HG03103 (cell line): ENCODE data around the gene RUFY4.
"Not testable (repeated sequence)": the region's sequence is repeated elsewhere in the genome, so short reads cannot be mapped to it uniquely, and the experiment has no call there.

Experiments used
- ATAC-seq: cut with Tn5 transposase; IDR thresholded peaks from one replicate; pipeline ENCODE4 v1.9.1; 2021; ENCODE audit warnings: low read depth; ENCODE audit not compliant: unreplicated experiment

Gene RUFY4

GRCh38 chr2:218081063-218081462 lies 12.0 kb downstream of the RUFY4 start:
- ATAC-seq, result peak; percentile 90

GRCh38 chr2:218081695-218082094 lies 12.6 kb downstream of the RUFY4 start:
- ATAC-seq, result no peak

- ATAC-seq, result no peak
These were observed 13.7 kb downstream of the RUFY4 start for GRCh38 chr2:218082586-218083351.

- ATAC-seq, result no peak
These were observed 14.3 kb downstream of the RUFY4 start for GRCh38 chr2:218083352-218083676.

DNA sequence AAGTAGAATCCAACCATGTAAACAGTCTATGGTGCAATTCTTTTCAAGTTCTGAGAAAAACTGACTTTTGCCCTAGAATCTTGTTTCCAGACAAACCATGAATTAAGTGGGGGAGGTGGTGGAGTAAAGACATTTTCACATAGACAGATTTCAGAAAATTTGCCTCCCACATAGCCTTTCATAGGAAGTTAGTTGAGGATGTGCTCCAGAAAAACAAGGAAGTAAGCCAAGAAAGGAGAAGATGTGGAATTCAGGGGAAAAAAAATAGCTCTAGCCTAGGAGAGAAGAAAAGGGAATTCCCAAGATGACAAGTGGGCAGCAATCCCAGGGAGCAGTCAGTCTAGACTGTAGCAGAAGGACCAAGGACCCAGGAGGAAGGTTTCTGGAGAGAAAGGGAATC lies 17.4 kb downstream of the RUFY4 start:
- no peak for ATAC-seq

DNA sequence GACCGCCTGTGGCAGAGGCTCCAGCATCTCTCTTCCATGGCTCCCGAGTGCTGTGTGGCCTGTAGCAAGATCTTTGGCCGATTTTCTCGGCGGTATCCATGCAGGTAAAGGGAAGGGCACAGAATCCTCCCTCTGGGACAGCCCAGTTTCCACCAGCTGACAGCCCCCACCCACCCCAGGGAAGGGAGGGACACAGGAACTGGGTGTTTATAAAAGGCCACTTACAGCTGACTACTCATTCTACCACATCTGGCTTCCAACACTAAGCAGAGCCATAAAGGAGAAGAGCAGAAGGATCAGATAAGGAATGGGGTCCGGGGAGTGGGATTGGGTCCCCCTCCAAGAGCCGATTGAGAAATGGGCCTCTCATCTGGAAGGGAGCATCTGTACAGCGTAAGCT lies 20.2 kb downstream of the RUFY4 start:
- no peak for ATAC-seq

DNA sequence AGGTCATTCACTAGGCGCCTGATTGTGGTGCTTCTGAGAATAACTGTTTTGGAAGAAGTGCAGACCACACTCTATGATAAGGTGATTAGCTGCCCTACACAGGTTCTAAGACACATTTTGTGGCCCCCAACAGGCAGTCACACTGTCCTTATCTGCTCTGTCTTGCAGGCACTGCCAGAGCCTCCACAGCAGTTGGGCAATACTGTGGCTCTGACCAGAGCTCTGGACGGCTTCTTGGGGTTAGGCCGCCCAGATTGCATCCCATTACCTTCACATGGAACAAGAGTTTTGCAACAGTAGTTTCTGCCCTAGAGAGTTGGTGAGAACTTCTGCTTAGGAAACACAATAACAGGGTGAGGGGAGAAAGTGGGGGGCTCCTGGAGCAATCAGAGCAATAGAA lies 22.7 kb downstream of the RUFY4 start:
- ATAC-seq, result no peak

DNA sequence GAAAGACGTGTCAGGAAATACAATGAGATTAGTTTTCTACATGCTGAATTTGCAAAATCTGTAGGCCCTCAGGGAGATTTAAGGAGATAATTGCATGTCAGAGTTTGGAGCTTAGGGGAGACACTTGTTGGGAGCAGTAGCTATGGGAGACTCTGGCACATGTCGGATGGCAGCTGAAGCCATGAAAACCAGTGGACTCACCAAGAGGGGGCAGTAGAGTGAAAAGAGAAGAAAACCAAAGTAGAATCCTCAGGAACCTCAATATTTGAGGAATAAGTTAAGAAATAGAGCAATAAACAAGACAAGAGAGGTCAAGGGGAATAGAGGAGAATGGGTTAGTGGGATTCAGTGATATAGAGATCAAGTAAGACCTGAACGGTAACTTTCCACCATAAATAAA lies 24.8 kb downstream of the RUFY4 start:
- no peak for ATAC-seq

DNA sequence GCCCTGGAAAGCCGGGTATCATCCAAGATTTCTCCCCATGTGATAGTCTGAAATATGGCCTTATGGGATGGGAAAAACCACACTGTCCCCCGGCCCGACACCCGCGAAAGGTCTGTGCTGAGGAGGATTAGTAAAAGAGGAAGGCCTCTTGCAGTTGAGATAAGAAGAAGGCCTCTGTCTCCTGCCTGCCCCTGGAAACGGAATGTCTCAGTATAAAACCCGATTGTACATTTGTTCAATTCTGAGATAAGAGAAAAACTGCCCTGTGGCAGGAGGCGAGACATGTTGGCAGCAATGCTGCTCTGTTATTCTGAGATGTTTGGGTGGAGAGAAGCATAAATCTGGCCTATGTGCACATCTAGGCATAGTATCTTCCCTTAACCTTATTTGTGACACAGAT lies 26.8 kb downstream of the RUFY4 start:
- no peak for ATAC-seq

- no peak for ATAC-seq
These were observed 28.9 kb downstream of the RUFY4 start for GRCh38 chr2:218097975-218098374.

DNA sequence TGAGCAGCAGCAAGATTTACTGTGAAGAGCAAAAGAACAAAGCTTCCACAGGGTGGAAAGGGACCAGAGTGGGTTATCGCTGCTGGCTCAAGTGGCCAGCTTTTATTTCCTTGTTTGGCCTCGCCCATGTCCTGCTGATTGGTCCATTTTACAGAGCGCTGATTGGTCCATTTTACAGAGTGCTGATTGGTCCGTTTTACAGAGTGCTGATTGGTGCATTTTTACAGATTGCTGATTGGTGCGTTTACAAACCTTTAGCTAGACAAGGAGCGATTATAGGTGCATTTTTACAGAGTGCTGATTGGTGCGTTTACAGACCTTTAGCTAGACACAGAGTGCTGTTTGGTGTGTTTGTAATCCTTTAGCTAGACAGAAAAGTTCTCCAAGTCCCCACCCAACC lies 39.8 kb downstream of the RUFY4 start:
- not testable (repeated sequence) for ATAC-seq

DNA sequence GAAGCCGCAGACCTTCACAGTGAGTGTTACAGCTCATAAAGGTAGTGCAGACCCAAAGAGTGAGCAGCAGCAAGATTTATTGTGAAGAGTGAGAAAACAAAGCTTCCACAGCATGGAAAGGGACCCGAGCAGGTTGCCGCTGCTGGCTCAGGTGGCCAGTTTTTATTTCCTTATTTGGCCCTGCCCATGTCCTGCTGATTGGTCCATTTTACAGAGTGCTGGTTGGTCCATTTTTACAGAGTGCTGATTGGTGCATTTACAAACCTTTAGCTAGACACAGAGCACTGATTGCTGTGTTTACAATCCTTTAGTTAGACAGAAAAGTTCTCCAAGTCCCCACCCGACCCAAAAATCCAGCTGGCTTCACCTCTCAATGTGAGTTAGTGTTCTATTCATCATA lies 52.7 kb downstream of the RUFY4 start:
- not testable (repeated sequence) for ATAC-seq

GRCh38 chr2:218122286-218122685 lies 53.2 kb downstream of the RUFY4 start:
- not testable (repeated sequence) for ATAC-seq

DNA sequence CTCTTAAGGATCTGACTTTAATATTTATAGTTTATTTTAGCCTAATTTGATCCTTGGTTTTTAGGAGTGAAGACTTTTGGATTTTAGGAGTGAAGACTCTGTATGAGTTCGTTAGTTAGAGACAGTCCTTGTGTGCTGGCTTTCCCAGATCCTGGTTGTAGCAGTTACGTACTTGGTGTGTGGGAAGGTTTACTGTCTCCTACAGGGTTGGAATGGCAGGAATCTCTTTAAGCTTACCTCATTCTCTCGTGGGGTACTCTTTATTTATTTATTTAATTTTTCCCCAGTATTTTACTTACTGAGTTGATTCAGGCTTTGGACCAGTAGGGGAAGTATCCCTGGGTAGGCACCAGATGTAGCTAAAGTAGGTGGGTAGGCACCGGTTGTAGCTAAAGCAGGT lies 54.9 kb downstream of the RUFY4 start:
- no peak for ATAC-seq

GRCh38 chr2:218125095-218125494 lies 56.0 kb downstream of the RUFY4 start:
- ATAC-seq, result no peak

GRCh38 chr2:218125626-218126080 lies 56.6 kb downstream of the RUFY4 start, which contains the start of gene CXCR2:
Gene CXCR2, plus strand, starts transcription at chr2:218126028. Its CDS starts 8,774 bp downstream, at chr2:218134802.
- no peak for ATAC-seq

- ATAC-seq, result no peak
These were observed 58.9 kb downstream of the RUFY4 start for GRCh38 chr2:218127929-218128455.

GRCh38 chr2:218128781-218129457 lies 59.9 kb downstream of the RUFY4 start:
- no peak for ATAC-seq

GRCh38 chr2:218129458-218130135 lies 60.5 kb downstream of the RUFY4 start:
- no peak for ATAC-seq

DNA sequence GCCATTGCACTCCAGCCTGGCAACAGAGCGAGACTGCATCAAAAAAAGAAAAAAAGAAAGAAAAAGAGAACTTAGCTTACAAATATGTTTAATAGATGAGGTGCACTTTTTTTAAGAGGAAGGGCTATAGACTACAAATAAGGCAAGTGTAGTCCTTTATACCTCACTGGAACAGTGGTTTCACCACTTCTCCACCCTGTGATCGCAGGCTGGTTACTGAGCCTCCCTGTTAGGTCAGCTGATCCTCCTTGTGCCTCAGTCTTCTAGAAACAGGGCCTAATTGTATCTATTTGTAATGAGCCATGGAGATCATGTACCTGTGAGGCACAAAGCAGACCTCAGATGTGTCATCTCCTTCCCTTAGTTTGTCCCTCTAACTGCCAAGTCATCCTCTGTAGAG lies 61.3 kb downstream of the RUFY4 start:
- ATAC-seq, result no peak

DNA sequence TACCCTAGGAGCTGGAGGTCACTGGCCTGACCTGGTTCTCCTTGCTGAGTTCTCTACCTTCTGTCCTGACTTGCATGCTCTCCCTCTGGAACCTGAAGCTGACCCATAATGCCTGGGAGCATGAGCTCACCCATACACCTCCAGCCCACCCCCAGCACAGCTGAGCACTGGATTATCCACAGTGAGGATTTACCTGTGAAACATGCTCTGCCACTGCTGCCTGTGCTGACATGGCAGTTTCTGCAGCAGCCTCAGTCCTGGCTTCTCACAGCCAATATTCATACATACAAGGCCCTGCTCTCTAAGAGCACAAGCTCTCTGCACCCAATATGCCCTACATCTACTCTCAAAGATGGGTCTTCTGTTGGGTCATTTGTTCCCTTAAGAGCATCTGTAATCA lies 61.8 kb downstream of the RUFY4 start:
- ATAC-seq, result no peak
